Ishikawa (cell line): ENCODE results near the gene SEC14L2.

Experiments
- CEBPB ChIP-seq: IDR thresholded peaks from 2 replicates; pipeline ENCODE4 v1.6.1; 2012
- CREB1 ChIP-seq: IDR thresholded peaks from 2 replicates; pipeline ENCODE4 v1.6.1; 2012; ENCODE audit warnings: low read depth
- EGR1 ChIP-seq: IDR thresholded peaks from 2 replicates; pipeline ENCODE4 v1.6.1; 2012
- EP300 ChIP-seq: IDR thresholded peaks from 2 replicates; pipeline ENCODE4 v1.6.1; 2012; ENCODE audit warnings: borderline replicate concordance
- FOXM1 ChIP-seq: IDR thresholded peaks from 2 replicates; pipeline ENCODE4 v1.6.1; 2012; ENCODE audit warnings: low read depth, borderline replicate concordance
- NFIC ChIP-seq: IDR thresholded peaks from 2 replicates; pipeline ENCODE4 v1.6.1; 2012
- RAD21 ChIP-seq: IDR thresholded peaks from 2 replicates; pipeline ENCODE4 v1.6.1; 2012; ENCODE audit warnings: low read depth
- TAF1 ChIP-seq: IDR thresholded peaks from 2 replicates; pipeline ENCODE4 v1.6.1; 2012; ENCODE audit warnings: low read depth, mild to moderate bottlenecking
- TCF12 ChIP-seq: IDR thresholded peaks from 2 replicates; pipeline ENCODE4 v1.6.1; 2012; ENCODE audit warnings: low read depth
- TEAD4 ChIP-seq: IDR thresholded peaks from 2 replicates; pipeline ENCODE4 v1.6.1; 2012
- YY1 ChIP-seq: IDR thresholded peaks from 2 replicates; pipeline ENCODE4 v1.6.1; 2012; ENCODE audit warnings: low read depth
- ZBTB7A ChIP-seq: IDR thresholded peaks from 2 replicates; pipeline ENCODE4 v1.6.1; 2012; ENCODE audit warnings: low read depth
- TF ChIP-seq, protein P1 (sequence below): IDR thresholded peaks from 2 replicates; pipeline ENCODE4 v1.6.1; 2012
- TF ChIP-seq, protein P2 (sequence below): IDR thresholded peaks from 2 replicates; pipeline ENCODE4 v1.6.1; 2012; ENCODE audit warnings: low read depth, mild to moderate bottlenecking
- TF ChIP-seq, protein P3 (sequence below): IDR thresholded peaks from 2 replicates; pipeline ENCODE4 v1.6.1; 2012

The SEC14L2 gene

DNA sequence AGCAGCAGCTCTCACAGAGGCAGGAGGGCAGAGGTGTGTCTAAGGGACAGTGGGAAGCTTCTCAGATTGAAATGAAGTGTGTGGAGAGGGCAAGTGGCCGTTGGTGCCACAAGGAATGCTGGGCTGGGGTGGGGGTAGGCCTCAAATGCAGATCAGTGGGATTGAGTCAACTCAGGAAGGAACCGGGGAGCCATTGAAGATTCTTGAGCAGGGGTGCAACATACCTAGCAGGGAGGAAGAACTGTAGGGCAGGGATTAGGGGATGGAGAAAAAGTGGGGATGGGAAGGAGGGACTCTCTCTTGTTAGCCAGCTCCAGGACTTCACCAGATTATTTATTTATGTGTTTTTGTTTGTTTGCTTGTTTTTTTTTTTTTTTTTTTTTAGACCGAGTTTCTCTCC lies 2.9 kb upstream of the SEC14L2 start:
- TF ChIP-seq, protein P1, sequence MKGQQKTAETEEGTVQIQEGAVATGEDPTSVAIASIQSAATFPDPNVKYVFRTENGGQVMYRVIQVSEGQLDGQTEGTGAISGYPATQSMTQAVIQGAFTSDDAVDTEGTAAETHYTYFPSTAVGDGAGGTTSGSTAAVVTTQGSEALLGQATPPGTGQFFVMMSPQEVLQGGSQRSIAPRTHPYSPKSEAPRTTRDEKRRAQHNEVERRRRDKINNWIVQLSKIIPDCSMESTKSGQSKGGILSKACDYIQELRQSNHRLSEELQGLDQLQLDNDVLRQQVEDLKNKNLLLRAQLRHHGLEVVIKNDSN, result no peak

DNA sequence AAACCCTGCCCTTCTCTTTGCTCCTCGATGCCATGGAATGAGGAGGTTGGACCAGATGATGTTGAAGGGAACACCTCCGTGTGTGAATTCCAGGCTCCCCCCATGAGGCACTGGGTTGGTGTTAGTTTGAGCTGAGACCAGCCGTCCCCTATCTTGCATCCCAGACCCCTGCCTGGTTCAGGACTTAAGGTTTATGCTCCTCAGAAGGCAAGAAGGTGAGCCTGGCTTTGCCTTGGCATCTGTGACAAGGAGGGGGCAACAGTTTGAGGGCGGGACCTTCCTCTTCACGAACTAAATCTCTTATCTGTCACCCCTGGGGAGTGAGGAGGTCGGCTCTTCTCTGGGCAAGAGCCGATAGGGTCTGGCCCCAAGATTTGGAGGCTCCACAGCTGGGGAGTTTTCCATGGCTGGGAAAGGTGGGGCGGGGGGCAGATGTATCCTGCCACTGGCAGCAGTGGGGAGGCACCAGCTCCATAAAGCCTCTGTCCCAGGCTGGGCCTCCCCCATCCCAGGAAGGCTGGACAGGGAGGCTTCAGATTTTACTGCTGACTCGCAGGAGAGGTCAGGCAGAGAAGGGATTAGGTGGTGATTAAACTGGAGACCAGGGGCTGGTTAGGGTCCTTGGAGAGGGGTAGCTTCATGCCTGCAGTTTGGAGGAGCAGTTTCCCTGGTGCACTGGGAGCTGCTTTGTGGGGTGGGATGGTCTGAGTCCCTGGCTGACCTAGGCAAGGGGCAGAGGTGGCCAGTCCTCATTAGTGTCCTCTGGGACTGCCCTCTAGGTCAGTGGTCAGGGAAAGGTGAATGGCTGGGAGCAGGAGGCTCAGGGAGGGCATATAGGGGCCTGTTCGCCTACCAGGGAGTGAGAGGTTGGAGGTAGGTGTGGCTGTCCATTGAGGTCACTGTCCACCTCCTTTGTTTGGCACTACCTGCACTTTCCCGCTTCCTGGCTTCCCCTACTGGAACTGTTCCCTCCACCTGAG lies 1.1 kb downstream of the SEC14L2 start:
- TF ChIP-seq FOXM1 (no peak), RAD21 (no peak), NFIC (no peak), TCF12 (no peak), CREB1 (no peak), ZBTB7A (no peak), EP300 (no peak), EGR1 (no peak), TAF1 (no peak), TEAD4 (no peak), CEBPB (no peak), YY1 (no peak)
- TF ChIP-seq, protein P2, sequence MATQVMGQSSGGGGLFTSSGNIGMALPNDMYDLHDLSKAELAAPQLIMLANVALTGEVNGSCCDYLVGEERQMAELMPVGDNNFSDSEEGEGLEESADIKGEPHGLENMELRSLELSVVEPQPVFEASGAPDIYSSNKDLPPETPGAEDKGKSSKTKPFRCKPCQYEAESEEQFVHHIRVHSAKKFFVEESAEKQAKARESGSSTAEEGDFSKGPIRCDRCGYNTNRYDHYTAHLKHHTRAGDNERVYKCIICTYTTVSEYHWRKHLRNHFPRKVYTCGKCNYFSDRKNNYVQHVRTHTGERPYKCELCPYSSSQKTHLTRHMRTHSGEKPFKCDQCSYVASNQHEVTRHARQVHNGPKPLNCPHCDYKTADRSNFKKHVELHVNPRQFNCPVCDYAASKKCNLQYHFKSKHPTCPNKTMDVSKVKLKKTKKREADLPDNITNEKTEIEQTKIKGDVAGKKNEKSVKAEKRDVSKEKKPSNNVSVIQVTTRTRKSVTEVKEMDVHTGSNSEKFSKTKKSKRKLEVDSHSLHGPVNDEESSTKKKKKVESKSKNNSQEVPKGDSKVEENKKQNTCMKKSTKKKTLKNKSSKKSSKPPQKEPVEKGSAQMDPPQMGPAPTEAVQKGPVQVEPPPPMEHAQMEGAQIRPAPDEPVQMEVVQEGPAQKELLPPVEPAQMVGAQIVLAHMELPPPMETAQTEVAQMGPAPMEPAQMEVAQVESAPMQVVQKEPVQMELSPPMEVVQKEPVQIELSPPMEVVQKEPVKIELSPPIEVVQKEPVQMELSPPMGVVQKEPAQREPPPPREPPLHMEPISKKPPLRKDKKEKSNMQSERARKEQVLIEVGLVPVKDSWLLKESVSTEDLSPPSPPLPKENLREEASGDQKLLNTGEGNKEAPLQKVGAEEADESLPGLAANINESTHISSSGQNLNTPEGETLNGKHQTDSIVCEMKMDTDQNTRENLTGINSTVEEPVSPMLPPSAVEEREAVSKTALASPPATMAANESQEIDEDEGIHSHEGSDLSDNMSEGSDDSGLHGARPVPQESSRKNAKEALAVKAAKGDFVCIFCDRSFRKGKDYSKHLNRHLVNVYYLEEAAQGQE, result no peak
- TF ChIP-seq, protein P1, result no peak
- TF ChIP-seq, protein P3, sequence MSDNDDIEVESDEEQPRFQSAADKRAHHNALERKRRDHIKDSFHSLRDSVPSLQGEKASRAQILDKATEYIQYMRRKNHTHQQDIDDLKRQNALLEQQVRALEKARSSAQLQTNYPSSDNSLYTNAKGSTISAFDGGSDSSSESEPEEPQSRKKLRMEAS, result no peak

DNA sequence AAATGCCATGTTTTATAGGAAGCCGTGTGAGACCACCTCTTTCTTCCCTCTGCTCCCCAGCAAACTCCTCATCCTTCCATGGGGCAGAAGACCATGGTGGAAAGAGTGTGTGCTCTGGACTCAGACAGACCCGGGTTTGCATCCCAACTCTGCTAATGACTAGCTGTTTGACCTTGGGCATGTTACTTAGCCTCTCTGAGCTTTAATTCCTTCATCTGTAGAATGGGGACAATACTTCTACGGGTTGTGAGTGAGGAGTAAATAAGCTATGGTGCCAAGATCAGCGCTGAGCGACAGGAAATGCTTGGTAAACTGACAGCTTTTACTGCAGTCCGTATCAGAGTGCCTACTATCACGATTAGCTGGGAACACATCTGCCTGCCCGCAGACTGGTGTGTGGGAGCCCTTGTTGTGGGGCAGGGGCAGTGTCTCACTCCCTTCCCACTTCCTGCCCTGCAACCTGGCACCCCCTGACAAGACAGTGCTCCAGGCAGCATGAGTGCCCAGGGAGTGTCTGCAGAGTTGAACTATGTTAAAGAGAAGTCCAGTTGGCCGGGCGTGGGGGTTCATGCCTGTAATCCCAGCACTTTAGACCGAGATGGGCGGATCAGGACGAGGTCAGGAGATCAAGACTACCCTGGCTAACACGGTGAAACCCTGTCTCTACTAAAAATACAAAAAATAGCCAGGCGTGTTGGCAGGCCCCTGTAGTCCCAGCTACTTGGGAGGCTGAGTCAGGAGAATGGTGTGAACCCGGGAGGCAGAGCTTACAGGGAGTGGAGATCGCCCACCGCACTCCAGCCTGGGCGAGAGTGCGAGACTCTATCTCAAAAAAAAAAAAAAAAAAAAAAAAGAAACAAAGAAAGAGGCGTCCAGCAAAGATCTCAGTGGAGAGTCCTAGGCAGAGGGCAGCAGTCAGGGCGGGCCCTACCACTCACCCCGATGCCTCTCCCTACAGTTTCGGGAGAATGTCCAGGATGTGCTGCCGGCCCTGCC lies 2.2 kb downstream of the SEC14L2 start:
- TF ChIP-seq TEAD4, result no peak
- TF ChIP-seq EGR1, result no peak
- no peak for TF ChIP-seq YY1
- no peak for TF ChIP-seq EP300
- TF ChIP-seq RAD21, result no peak
- no peak for TF ChIP-seq TCF12
- no peak for TF ChIP-seq CREB1

DNA sequence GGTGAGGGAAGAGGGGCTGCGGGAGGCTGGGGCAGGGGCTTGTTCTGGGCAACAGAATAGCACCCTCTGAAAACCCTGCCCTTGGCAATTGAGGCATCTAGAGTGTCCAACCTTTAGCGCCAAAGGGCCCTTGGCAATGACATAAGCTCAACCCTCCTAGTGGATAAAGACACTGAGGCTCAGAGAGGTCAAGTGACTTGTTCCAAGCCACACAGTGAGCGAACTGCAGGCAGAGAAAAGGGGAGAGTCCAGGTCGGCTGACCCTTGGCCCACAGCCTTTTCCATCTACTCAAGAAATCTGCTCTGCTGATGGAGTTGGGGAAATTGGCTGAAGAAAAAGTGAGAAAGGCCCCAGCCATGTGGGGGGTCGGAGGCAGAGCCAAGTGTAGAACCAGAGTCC lies 2.9 kb downstream of the SEC14L2 start:
- TF ChIP-seq, protein P2, result no peak

DNA sequence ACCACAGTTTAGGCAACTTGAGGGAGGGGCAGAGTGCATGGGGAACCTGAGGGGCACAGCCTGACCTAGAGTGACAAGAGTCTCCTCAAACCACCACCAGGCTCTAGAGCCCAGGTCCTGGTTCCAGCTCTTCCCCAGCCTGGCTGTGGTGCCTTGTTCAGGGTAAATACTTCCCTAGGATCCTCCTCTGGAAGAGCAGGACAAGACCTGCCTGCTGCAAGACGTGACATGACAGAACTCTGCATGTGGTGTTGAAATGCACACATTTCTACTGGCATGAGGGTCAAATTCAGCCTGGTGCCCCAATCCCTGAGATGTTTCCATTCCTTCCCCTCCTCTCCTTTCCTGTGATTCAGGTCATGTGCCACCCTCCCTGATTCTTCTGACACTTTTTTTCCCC lies 3.3 kb downstream of the SEC14L2 start:
- TF ChIP-seq, protein P3, result no peak
- TF ChIP-seq TAF1 (no peak), YY1 (no peak)

DNA sequence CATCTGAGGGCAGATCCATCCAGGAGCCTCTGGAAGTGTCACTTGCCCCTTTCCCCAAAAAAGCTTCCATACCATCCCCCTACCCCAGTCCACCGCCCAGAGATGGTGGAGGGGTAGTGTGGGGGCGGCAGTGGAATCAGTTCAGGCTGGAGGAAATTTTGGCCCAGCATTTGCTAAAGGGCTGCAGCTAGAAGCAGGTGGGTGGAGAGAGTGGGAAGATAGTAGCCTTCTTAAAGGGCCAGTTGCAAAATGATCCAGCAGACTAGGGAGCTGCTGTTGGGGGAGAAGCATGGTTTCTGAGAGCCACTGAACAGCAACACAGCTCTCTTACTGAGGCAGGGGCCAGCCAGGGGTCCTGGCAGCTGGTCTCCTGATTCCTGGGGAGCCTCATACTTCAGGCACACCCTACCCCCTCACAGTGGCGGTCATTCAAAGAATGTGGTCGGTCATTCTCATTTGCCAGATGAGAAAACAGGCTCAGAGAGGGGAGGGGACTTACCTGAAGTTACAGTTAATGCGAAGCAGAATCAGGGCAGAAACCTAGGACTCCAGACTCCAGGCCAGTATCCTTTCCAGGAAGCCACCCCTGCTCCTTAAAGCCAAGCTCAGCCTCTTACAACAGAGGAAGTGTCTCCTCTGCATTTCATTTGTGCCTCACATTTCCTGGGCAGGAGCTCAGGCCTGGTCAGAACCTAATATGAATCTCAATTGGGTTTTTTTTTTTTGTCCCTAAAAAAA lies 5.4 kb downstream of the SEC14L2 start:
- TF ChIP-seq CEBPB, result no peak
- peak; percentile 63 for TF ChIP-seq EGR1
- TF ChIP-seq, protein P1, result no peak
- no peak for TF ChIP-seq ZBTB7A
